ENCODE data around the gene AK3.

- TF ChIP-seq CTCF (IDR thresholded peaks at IDR 0.05) = no peak
- TF ChIP-seq ZFX (IDR thresholded peaks at IDR 0.05; ENCODE audit: borderline replicate concordance) = no peak
Measured at GRCh38 chr9:4677392-4677791, 63.6 kb downstream of the AK3 start.

Data from 22Rv1 (cell line).